ENCODE data around the gene GEMIN8.

Gene GEMIN8

DNA sequence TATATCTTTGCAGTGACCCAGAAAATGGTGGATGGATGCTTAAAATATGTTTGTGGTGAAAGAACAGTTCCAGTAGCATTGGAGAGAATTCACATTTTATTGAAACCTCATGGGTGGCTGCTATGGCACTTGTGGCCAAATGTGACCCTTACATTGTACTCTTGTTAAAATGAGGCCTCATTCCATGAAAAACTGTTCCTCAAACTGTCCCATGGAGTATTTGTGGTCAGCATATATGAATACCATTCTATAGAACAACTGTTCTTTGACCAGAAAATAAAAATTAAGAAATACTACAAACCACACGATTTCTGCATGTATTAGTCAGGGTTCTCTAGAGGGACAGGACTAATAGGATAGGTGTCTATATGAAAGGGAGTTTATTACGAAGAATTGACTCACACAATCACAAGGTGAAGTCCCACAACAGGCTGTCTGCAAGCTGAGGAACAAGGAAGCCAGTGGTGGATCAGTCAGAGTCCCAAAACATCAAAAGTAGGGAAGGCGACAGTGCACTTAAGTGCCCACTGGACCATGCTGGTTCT lies 35.1 kb downstream of the GEMIN8 start:
- TF ChIP-seq, protein P1, sequence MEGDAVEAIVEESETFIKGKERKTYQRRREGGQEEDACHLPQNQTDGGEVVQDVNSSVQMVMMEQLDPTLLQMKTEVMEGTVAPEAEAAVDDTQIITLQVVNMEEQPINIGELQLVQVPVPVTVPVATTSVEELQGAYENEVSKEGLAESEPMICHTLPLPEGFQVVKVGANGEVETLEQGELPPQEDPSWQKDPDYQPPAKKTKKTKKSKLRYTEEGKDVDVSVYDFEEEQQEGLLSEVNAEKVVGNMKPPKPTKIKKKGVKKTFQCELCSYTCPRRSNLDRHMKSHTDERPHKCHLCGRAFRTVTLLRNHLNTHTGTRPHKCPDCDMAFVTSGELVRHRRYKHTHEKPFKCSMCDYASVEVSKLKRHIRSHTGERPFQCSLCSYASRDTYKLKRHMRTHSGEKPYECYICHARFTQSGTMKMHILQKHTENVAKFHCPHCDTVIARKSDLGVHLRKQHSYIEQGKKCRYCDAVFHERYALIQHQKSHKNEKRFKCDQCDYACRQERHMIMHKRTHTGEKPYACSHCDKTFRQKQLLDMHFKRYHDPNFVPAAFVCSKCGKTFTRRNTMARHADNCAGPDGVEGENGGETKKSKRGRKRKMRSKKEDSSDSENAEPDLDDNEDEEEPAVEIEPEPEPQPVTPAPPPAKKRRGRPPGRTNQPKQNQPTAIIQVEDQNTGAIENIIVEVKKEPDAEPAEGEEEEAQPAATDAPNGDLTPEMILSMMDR (IDR thresholded peaks at IDR 0.05; ENCODE audit: borderline replicate concordance, extremely low read depth, low read length, poor library complexity, severe bottlenecking) = no peak
- TF ChIP-seq EZH2 (IDR thresholded peaks at IDR 0.05; ENCODE audit: borderline replicate concordance, low read depth, low read length, severe bottlenecking) = no peak
- no peak overlapping the region for H3K9ac ChIP-seq (ENCODE audit: low read depth, low read length)
- H2AFZ ChIP-seq (ENCODE audit: low read depth, low read length) = no peak overlapping the region
- no peak overlapping the region for H3K27ac ChIP-seq (ENCODE audit: low read length)
- H4K20me1 ChIP-seq (ENCODE audit: insufficient read depth, low read length) = no peaks in the 10 kb centered on the region
- ATAC-seq (ENCODE audit: insufficient read depth, low read depth) = no peak
- H3K4me3 ChIP-seq (ENCODE audit: low read depth in 1 of 2, low read length in 2 of 2) = no peak overlapping the region
- H3K9me3 ChIP-seq (ENCODE audit: insufficient read depth, low read length, severe bottlenecking) = no peaks in the 10 kb centered on the region
- H3K36me3 ChIP-seq (ENCODE audit: insufficient read depth, low read length) = no peaks in the 10 kb centered on the region
- no peak overlapping the region for H3K4me2 ChIP-seq (ENCODE audit: insufficient read depth, low read length)
- no peaks in the 10 kb centered on the region for H3K27me3 ChIP-seq (ENCODE audit: insufficient read depth, low read length, poor library complexity)
- no peak for DNase-seq
- no peaks in the 10 kb centered on the region for H3K79me2 ChIP-seq (ENCODE audit: insufficient read depth, low read length)
- H3K4me1 ChIP-seq (ENCODE audit: insufficient read depth, low read length) = no peaks in the 10 kb centered on the region

DNA sequence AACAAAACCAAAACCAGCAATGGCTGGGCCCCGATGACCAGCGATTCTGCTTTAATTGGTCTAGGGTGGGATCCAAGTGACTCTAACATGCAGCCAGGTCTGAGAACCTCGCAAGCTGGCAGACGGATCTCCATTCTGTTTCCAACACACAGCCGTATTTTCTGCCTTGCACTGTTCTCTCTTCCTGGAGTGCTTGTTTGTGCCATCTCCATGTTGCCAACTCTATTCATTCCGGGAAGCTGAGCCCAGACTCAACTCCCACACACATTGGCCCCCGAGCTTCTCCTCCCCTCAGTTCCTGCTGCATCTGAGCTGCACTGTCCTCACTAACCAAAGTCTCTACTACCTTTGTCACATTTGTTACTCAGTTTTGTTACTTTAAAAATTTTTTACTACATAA lies 35.6 kb downstream of the GEMIN8 start:
- Histone ChIP-seq H3K79me2 (ENCODE audit: insufficient read depth, low read length) (no peaks in the 10 kb centered on the region), H3K27me3 (ENCODE audit: insufficient read depth, low read length, poor library complexity) (no peaks in the 10 kb centered on the region), H3K36me3 (ENCODE audit: insufficient read depth, low read length) (no peaks in the 10 kb centered on the region), H3K4me1 (ENCODE audit: insufficient read depth, low read length) (no peaks in the 10 kb centered on the region), H2AFZ (ENCODE audit: low read depth, low read length) (no peak overlapping the region), H3K9me3 (ENCODE audit: insufficient read depth, low read length, severe bottlenecking) (no peaks in the 10 kb centered on the region), H3K9ac (ENCODE audit: low read depth, low read length) (no peak overlapping the region), H3K27ac (ENCODE audit: low read length) (no peak overlapping the region), H3K4me2 (ENCODE audit: insufficient read depth, low read length) (no peak overlapping the region), H3K4me3 (ENCODE audit: low read depth in 1 of 2, low read length in 2 of 2) (no peak overlapping the region), H4K20me1 (ENCODE audit: insufficient read depth, low read length) (no peaks in the 10 kb centered on the region)
- ATAC-seq (ENCODE audit: insufficient read depth, low read depth) (no peak), DNase-seq (no peak)
- no peak for TF ChIP-seq EZH2 (IDR thresholded peaks at IDR 0.05; ENCODE audit: borderline replicate concordance, low read depth, low read length, severe bottlenecking)
- TF ChIP-seq, protein P1 (IDR thresholded peaks at IDR 0.05; ENCODE audit: borderline replicate concordance, extremely low read depth, low read length, poor library complexity, severe bottlenecking) = no peak

DNA sequence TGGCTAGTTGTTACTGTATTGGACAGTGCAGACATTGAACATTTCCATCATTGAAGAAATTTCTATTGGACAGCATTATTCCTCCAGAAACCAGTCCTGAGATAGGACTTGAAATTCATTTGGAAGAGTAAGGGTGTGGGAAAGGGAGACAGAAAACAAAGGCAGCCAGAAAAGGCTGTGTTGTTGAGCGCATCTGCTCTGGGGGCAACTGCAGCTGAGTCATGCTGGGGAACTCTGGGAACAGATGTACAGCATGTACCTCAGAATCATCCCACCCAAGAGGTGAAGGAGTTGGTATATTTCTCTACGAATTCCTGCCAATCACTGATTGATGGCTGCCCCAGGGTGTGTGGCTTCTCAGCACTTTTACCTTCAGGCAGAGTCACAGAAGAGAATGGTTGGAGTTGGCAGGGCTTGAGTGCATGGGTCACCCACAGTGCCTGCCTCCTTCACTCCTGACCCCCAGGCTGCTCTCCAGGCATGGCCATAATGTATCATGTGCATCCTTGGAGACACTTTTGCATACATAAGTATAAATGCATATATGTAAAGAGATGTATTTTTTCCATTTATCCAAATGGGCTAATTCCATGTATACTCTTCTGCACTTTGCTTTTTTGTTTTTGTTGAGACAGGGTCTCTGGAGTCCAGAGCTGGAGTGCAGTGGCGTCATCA lies 39.4 kb downstream of the GEMIN8 start:
- H3K4me3 ChIP-seq (ENCODE audit: low read depth in 1 of 2, low read length in 2 of 2) = no peak overlapping the region
- H3K27ac ChIP-seq (ENCODE audit: low read length) = no peak overlapping the region
- H3K9ac ChIP-seq (ENCODE audit: low read depth, low read length) = no peak overlapping the region
- ATAC-seq (ENCODE audit: insufficient read depth, low read depth) (no peak), DNase-seq (no peak)
- no peak overlapping the region for H2AFZ ChIP-seq (ENCODE audit: low read depth, low read length)
- H3K9me3 ChIP-seq (ENCODE audit: insufficient read depth, low read length, severe bottlenecking) = no peaks in the 10 kb centered on the region
- no peaks in the 10 kb centered on the region for H3K79me2 ChIP-seq (ENCODE audit: insufficient read depth, low read length)
- H3K4me2 ChIP-seq (ENCODE audit: insufficient read depth, low read length) = no peak overlapping the region
- no peaks in the 10 kb centered on the region for H3K36me3 ChIP-seq (ENCODE audit: insufficient read depth, low read length)
- TF ChIP-seq EZH2 (IDR thresholded peaks at IDR 0.05; ENCODE audit: borderline replicate concordance, low read depth, low read length, severe bottlenecking) = no peak
- TF ChIP-seq, protein P1 (IDR thresholded peaks at IDR 0.05; ENCODE audit: borderline replicate concordance, extremely low read depth, low read length, poor library complexity, severe bottlenecking) = no peak
- H4K20me1 ChIP-seq (ENCODE audit: insufficient read depth, low read length) = no peaks in the 10 kb centered on the region
- H3K4me1 ChIP-seq (ENCODE audit: insufficient read depth, low read length) = no peaks in the 10 kb centered on the region
- H3K27me3 ChIP-seq (ENCODE audit: insufficient read depth, low read length, poor library complexity) = no peaks in the 10 kb centered on the region
